Effector memory CD8-positive, alpha-beta T cell (primary cell): ENCODE results near the gene RNASE13.
A peak's percentile ranks its signal among the peaks of the same experiment; 100 is the strongest.

Experiments used
- ATAC-seq: fragments of 150-1000 bp; cut with Tn5 transposase; replicated peaks from 2 replicates; pipeline ENCODE4 v1.10.0; 2021; ENCODE audit warnings: mild to moderate bottlenecking, moderate library complexity
- DNase-seq, 3 experiments: peaks; one replicate each; pipeline ENCODE4 v3.0.0; 2021
- H3K27ac Mint-ChIP-seq, 2 donors: one replicate each; pipeline ENCODE4 v1.8.0; 2022; ENCODE audit warnings: mild to moderate bottlenecking in 2 of 2, mixed read lengths in 2 of 2, moderate library complexity in 2 of 2
- H3K27me3 Mint-ChIP-seq, 2 donors: one replicate each; pipeline ENCODE4 v1.8.0; 2022; ENCODE audit warnings: mixed read lengths in 2 of 2
- H3K36me3 Mint-ChIP-seq: one replicate; pipeline ENCODE4 v1.8.0; 2022; ENCODE audit warnings: mild to moderate bottlenecking, moderate library complexity, mixed read lengths; ENCODE audit not compliant: insufficient read depth
- H3K4me1 Mint-ChIP-seq, 2 donors: one replicate each; pipeline ENCODE4 v1.8.0; 2022; ENCODE audit warnings: low read depth in 2 of 2, mixed read lengths in 2 of 2
- H3K4me3 Mint-ChIP-seq, 2 donors: one replicate each; pipeline ENCODE4 v1.8.0; 2022; ENCODE audit warnings: mild to moderate bottlenecking in 2 of 2, mixed read lengths in 2 of 2, moderate library complexity in 2 of 2
- H3K9me3 Mint-ChIP-seq, 2 donors: one replicate each; pipeline ENCODE4 v1.8.0; 2022; ENCODE audit warnings: mixed read lengths in 2 of 2

Gene RNASE13

GRCh38 chr14:21026988-21027315, 7.7 kb downstream of the RNASE13 start:
- Mint-ChIP-seq H3K4me1 (peaks cover 10 to 15% of the 10 kb centered on the region in 2 donors), H3K9me3 (no peaks in the 10 kb centered on the region), H3K4me3 (peak overlapping the region; percentile 35 to 45), H3K36me3 (peaks cover 6% of the 10 kb centered on the region), H3K27ac (peak overlapping the region in 1 of 2 donors; percentile 27), H3K27me3 (peaks cover 0 to 4% of the 10 kb centered on the region in 2 donors)
- no peak for DNase-seq
- ATAC-seq = no peak

- DNase-seq (no peak), ATAC-seq (no peak)
- peak overlapping the region; percentile 88 to 90 for H3K4me3 Mint-ChIP-seq
- H3K36me3 Mint-ChIP-seq = peaks cover 6% of the 10 kb centered on the region
- no peaks in the 10 kb centered on the region for H3K27me3 Mint-ChIP-seq
- H3K27ac Mint-ChIP-seq = peak overlapping the region; percentile 8 to 27
- H3K9me3 Mint-ChIP-seq = no peaks in the 10 kb centered on the region
- H3K4me1 Mint-ChIP-seq = peaks cover 10 to 15% of the 10 kb centered on the region in 2 donors
These were observed 8.2 kb downstream of the RNASE13 start for GRCh38 chr14:21026274-21026987.

DNA sequence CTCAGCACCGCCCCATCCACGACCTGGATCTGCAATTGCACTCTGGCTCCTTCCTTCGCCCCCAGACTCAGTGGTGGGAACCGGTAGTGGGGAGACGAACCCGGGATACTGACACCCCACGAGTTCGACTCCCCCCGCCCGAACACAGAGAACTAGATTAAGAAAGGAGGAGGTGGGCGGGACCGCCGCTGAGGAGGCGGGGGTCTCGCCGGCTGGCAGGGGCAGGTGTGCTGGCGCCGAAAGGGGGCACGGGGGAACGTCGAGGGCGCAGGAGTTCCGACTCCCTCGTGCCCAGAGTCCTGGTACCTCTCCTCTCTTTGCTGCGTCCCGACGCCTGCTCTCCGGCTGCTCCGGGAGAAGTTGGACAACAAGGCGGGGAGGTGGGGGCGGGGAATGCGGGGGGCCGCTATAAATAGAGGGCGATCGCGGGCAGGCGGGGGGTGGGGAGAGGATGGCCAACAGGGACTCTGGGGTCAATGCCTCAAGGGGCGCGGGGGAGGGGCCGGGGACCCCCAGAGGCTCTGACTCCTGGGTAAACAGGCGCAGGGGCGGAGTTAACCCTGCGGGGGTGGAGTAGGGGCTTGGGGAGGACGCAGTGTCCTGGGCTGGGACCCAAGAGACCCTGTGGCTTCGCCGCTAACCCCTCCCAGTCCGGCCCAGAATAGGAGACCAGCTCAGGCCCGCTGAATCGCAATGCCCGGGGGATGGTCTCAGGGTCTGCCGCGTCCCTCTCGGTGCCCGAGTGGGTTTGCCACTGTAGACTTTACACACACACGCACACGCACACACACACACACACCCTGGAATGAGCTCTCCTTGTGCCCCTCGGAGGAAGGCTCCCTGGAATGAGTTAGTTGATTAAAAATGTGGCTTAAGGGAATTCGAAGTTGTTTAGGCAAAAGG, 9.0 kb downstream of the RNASE13 start:
- Mint-ChIP-seq H3K9me3 (no peaks in the 10 kb centered on the region), H3K27me3 (no peaks in the 10 kb centered on the region), H3K36me3 (peaks cover 6% of the 10 kb centered on the region), H3K4me1 (peaks cover 10 to 15% of the 10 kb centered on the region in 2 donors), H3K4me3 (peak overlapping the region; percentile 88 to 90), H3K27ac (peak overlapping the region; percentile 59 to 64)
- no peak for ATAC-seq
- peak in 1 of 3 experiments; percentile 12 for DNase-seq

- peak; percentile 53 to 63 (median 54) for DNase-seq
These were observed 9.8 kb downstream of the RNASE13 start, which contains the start of gene NDRG2 for GRCh38 chr14:21024585-21025370. NDRG2 (minus strand) TSS chr14:21025061; CDS start chr14:21023315, 1,746 bp downstream.

GRCh38 chr14:21023817-21024584, 10.6 kb downstream of the RNASE13 start:
- peak; percentile 11 for ATAC-seq
- Mint-ChIP-seq H3K4me3 (peak overlapping the region; percentile 88 to 90), H3K36me3 (peaks cover 6% of the 10 kb centered on the region), H3K27me3 (no peaks in the 10 kb centered on the region), H3K27ac (peak overlapping the region; percentile 64 to 72), H3K9me3 (no peaks in the 10 kb centered on the region), H3K4me1 (peaks cover 10 to 15% of the 10 kb centered on the region in 2 donors)
- no peak for DNase-seq

More at GRCh38 chr14:21024585-21025370, 9.8 kb downstream of the RNASE13 start, which contains the start of gene NDRG2:
- Mint-ChIP-seq H3K36me3 (peaks cover 6% of the 10 kb centered on the region), H3K27me3 (no peaks in the 10 kb centered on the region), H3K27ac (peak within 1 kb of the TSS; percentile 64 to 72), H3K9me3 (no peaks in the 10 kb centered on the region), H3K4me3 (peak within 1 kb of the TSS; percentile 88 to 90), H3K4me1 (peaks cover 10 to 15% of the 10 kb centered on the region in 2 donors)
- peak; percentile 90 for ATAC-seq

- peaks cover 10 to 15% of the 10 kb centered on the region in 2 donors for H3K4me1 Mint-ChIP-seq
- H3K9me3 Mint-ChIP-seq = no peaks in the 10 kb centered on the region
- DNase-seq (no peak), ATAC-seq (no peak)
- peak overlapping the region in 1 of 2 donors; percentile 4 for H3K4me3 Mint-ChIP-seq
- H3K27ac Mint-ChIP-seq = no peak overlapping the region
- H3K27me3 Mint-ChIP-seq = no peaks in the 10 kb centered on the region
- H3K36me3 Mint-ChIP-seq = peaks cover 6% of the 10 kb centered on the region
These were observed 11.4 kb downstream of the RNASE13 start for GRCh38 chr14:21023174-21023573.

- ATAC-seq (no peak), DNase-seq (no peak)
- Mint-ChIP-seq H3K4me1 (peaks cover 10 to 15% of the 10 kb centered on the region in 2 donors), H3K36me3 (peaks cover 6% of the 10 kb centered on the region), H3K27me3 (no peaks in the 10 kb centered on the region), H3K9me3 (no peaks in the 10 kb centered on the region), H3K4me3 (peak overlapping the region in 1 of 2 donors; percentile 4), H3K27ac (no peak overlapping the region)
These were observed 11.9 kb downstream of the RNASE13 start for GRCh38 chr14:21022686-21023085.

GRCh38 chr14:21020977-21021545, 13.5 kb downstream of the RNASE13 start:
- Mint-ChIP-seq H3K36me3 (peaks cover 6% of the 10 kb centered on the region), H3K27ac (peak overlapping the region in 1 of 2 donors; percentile 4), H3K4me1 (peaks cover 10 to 15% of the 10 kb centered on the region in 2 donors), H3K4me3 (no peak overlapping the region), H3K27me3 (no peaks in the 10 kb centered on the region), H3K9me3 (no peaks in the 10 kb centered on the region)
- no peak for ATAC-seq
- no peak for DNase-seq

DNA sequence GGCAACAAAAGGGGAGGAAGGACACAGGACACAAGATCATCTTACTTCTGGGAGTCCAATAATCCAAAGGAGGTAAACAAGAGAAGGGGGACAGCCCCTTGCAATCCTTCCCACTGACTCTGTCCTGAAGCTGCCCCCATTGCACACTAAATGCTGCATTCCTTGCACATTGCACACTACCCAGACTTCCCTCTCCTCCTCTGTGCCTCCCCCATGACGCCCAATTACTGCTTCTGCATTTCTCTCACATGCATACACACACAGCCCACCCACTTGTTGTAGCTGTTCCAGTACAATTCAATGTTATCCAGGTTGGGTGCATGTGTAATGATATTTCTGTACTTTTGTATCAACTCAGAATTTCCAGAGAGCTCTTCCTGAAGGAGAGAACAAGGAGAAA, 15.2 kb downstream of the RNASE13 start:
- Mint-ChIP-seq H3K36me3 (peaks cover 6% of the 10 kb centered on the region), H3K27ac (no peak overlapping the region), H3K4me1 (peaks cover 6 to 10% of the 10 kb centered on the region in 2 donors)

DNA sequence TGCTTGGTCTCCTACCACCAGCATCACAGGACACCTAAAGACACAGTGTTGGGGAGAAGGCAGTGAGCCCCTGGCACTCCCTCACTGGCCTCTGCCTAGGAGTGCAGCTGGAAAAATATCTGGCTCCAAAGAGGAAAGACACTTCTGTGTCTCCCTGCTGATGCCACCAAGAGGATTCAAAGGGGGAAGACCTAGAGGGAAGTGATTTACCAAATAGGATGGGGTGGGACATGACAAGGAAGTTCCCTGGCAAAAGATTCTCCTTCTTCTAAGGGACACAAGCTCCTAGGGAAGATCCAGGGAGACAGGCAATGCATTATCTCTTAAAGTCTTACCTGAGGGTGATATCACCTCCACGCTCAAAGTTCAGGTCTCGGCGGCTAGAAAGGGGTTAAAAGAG, 15.8 kb downstream of the RNASE13 start:
- Mint-ChIP-seq H3K27ac (no peak overlapping the region), H3K27me3 (peaks cover 0 to 5% of the 10 kb centered on the region in 2 donors), H3K9me3 (no peaks in the 10 kb centered on the region), H3K36me3 (no peaks in the 10 kb centered on the region), H3K4me3 (no peak overlapping the region), H3K4me1 (peaks cover 0 to 4% of the 10 kb centered on the region in 2 donors)
- DNase-seq (no peak), ATAC-seq (no peak)

More for the DNA sequence above, 15.2 kb downstream of the RNASE13 start:
- no peak for ATAC-seq
- no peaks in the 10 kb centered on the region for H3K27me3 Mint-ChIP-seq
- H3K4me3 Mint-ChIP-seq = no peak overlapping the region
- no peaks in the 10 kb centered on the region for H3K9me3 Mint-ChIP-seq
- DNase-seq = no peak

DNA sequence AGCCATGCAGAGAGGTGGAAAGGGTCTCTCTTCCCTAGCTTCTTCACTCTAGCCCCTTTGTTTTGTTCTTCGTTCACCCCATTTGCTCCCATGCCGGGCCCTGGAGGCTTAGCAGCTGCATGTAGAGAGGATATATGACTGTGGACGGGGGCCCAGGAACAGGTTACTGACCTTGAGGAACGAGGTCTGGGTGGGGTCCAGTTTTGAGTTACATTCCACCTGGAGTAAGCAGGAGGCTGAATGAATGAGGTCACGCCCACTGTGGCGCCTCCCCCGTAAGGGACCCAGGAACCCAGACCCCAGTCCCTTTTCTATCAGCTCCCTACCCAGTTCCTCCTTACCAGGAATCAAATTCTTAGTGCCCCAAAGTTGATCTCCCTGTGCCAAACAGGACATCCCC, 16.3 kb downstream of the RNASE13 start:
- no peaks in the 10 kb centered on the region for H3K9me3 Mint-ChIP-seq
- H3K4me3 Mint-ChIP-seq = no peak overlapping the region
- no peaks in the 10 kb centered on the region for H3K36me3 Mint-ChIP-seq
- peaks cover 0 to 2% of the 10 kb centered on the region in 2 donors for H3K4me1 Mint-ChIP-seq
- ATAC-seq (no peak), DNase-seq (no peak)
- no peak overlapping the region for H3K27ac Mint-ChIP-seq
- H3K27me3 Mint-ChIP-seq = peaks cover 0 to 7% of the 10 kb centered on the region in 2 donors

DNA sequence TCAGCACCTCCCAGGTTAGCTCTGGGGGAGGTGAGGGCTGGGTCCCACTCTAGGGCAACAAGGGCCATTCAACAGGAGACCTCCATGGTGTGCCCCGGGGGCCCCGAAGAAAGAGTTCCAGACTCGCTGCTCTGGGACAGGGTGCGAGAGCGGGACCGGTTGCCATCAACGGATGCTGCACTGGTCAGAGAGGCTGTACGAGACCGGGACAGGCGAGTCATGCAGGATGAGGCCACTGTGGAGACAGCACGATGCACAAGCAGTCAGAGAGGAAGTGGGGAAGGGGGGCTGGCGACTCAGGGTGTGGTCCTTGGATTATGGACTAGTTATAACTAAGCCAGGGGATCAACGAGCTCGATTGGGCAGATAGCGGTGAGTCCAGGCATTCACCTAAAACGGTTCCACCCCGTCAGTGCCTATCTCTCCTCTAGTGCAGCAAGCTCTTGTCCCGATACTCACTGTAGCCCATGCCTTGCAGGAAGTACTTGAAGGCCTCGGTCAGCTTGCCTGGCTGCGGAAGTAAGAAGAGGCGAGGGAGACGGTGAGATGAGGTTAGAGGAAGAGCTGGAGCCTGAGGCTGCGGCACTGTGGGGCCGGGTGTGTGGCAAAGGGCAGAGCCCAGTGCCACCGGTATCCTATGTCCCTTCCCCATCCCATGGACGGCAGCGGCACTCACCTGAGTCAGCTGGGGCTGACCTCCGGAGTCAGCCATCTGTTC, 16.9 kb downstream of the RNASE13 start:
- no peaks in the 10 kb centered on the region for H3K36me3 Mint-ChIP-seq
- H3K27me3 Mint-ChIP-seq = peaks cover 5 to 11% of the 10 kb centered on the region in 2 donors
- DNase-seq = no peak
- peaks cover 0 to 1% of the 10 kb centered on the region in 2 donors for H3K4me1 Mint-ChIP-seq
- H3K4me3 Mint-ChIP-seq = no peak overlapping the region
- no peak for ATAC-seq
- H3K27ac Mint-ChIP-seq = no peak overlapping the region
- no peaks in the 10 kb centered on the region for H3K9me3 Mint-ChIP-seq
